ENCODE data around the gene PDE6B.
"Not testable (repeated sequence)": the region's sequence is repeated elsewhere in the genome, so short reads cannot be mapped to it uniquely, and the experiment has no call there.

PDE6B gene

GRCh38 chr4:637536-638280 lies 12.3 kb downstream of the PDE6B start:
- H3K27ac ChIP-seq = no peak overlapping the region
- no peak for TF ChIP-seq ZFX (IDR thresholded peaks at IDR 0.05)

GRCh38 chr4:642366-642765 lies 17.0 kb downstream of the PDE6B start:
- H3K27ac ChIP-seq = not testable (repeated sequence)

- TF ChIP-seq CTCF (conservative IDR thresholded peaks at IDR 0.05) (no peak), ZFX (IDR thresholded peaks at IDR 0.05) (no peak)
- H3K27ac ChIP-seq = no peak overlapping the region
Observed at GRCh38 chr4:646460-646859, 21.1 kb downstream of the PDE6B start.

- TF ChIP-seq CTCF (conservative IDR thresholded peaks at IDR 0.05) = no peak
- TF ChIP-seq ZFX (IDR thresholded peaks at IDR 0.05) = no peak
- H3K27ac ChIP-seq = no peak overlapping the region
Observed at GRCh38 chr4:647481-647880, 22.1 kb downstream of the PDE6B start.

- TF ChIP-seq ZFX (IDR thresholded peaks at IDR 0.05) (no peak), CTCF (conservative IDR thresholded peaks at IDR 0.05) (no peak)
- H3K27ac ChIP-seq = no peak overlapping the region
Observed at GRCh38 chr4:648579-649292, 23.4 kb downstream of the PDE6B start.

- TF ChIP-seq ZFX (IDR thresholded peaks at IDR 0.05) = no peak
- TF ChIP-seq CTCF (conservative IDR thresholded peaks at IDR 0.05) = no peak
- H3K27ac ChIP-seq = no peak overlapping the region
Observed at GRCh38 chr4:649293-649625, 23.9 kb downstream of the PDE6B start.

GRCh38 chr4:649751-650310 lies 24.5 kb downstream of the PDE6B start:
- TF ChIP-seq ZFX (IDR thresholded peaks at IDR 0.05) = no peak
- no peak for TF ChIP-seq CTCF (conservative IDR thresholded peaks at IDR 0.05)
- H3K27ac ChIP-seq = no peak overlapping the region

GRCh38 chr4:650461-650860 lies 25.1 kb downstream of the PDE6B start:
- H3K27ac ChIP-seq = no peak overlapping the region
- TF ChIP-seq ZFX (IDR thresholded peaks at IDR 0.05) = no peak
- TF ChIP-seq CTCF (conservative IDR thresholded peaks at IDR 0.05) = no peak

Data from C4-2B (cell line).